Stimulated activated CD4-positive, alpha-beta T cell treated with anti-CD3 and anti-CD28 coated beads, Interleukin-4, amount 100 ng/mL, for 24 hours (primary cell): ENCODE results near the gene NTNG1.
"Not testable (repeated sequence)": the region's sequence is repeated elsewhere in the genome, so short reads cannot be mapped to it uniquely, and the experiment has no call there.

Experiments used
- DNase-seq: peaks from one replicate; pipeline ENCODE4 v3.0.0-alpha.2; 2020

NTNG1 gene

DNA sequence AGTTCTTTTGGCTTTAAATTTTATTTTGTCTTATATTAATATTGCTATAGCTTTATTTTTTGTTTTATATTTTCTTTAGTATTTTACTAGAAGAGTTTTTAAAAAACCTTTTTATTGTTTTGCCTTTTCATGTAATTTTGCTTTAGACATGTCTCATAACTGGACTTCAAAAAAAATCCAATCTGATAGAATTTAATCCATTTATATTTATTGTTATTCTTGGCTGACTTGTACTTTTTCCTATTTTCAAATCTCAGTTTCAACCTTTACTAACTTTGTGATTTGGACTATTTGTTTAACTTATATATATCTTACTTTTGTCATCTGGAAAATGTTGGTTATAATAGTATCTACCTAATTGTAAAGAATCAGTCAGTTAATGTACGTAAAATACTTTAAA is 61.2 kb downstream of the NTNG1 start:
- DNase-seq = no peak

DNA sequence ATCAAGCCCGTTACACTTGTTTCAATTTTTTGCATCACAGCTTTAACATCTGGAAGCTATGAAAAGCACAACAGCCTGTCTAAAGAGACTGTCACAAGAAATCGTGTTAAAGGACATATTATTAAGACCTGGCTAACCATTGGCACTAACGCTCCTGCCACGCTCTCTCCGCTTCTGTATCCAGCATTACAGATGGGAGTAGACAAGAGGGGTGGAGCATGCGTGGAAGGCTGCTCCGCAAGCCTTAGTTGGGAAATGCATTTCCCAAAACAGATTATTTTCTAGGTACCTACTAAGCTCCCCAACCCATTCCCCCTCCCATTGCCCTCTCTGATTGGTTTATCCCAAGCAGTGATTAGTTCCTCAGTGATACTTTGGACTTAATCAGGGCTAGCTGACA is 72.4 kb downstream of the NTNG1 start:
- DNase-seq = no peak

DNA sequence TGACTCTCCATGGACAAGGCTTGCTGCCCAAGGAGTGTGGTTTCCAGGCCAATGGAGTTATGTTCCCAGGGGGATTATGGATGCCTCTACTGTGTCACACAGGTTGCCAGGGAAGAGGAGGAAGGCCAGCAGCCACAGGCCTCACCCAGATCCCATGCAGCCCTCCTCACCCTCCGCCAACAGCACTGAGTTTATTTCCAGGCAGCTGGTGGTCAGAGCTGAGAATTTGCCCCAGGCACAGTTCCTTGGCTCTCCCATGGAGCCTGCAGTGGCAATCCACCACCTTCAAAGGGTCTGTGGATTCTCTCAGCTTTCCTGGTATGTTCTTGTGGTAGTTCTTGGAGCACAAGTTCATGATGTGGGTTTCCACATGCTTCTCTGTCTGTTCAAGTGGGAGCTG is 79.2 kb downstream of the NTNG1 start:
- no peak for DNase-seq

DNA sequence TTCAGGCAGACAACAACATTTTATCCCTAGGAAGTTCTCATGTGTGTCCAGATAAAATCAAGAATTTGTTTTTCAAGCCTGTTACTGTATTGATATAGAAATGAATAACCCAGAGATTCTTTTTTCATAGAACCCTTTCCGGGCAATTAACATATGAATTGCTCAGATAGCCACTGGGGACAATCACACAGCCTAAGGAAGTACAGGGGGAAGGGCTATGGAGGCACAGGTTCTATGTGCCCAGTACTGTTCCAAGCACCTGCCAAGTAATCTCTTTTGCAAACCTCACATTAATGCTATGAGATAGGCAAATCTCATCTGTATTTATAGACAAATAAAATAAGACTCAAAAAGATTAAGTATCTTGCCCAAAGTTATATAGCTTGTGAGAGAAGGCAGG is 84.9 kb downstream of the NTNG1 start:
- no peak for DNase-seq

DNA sequence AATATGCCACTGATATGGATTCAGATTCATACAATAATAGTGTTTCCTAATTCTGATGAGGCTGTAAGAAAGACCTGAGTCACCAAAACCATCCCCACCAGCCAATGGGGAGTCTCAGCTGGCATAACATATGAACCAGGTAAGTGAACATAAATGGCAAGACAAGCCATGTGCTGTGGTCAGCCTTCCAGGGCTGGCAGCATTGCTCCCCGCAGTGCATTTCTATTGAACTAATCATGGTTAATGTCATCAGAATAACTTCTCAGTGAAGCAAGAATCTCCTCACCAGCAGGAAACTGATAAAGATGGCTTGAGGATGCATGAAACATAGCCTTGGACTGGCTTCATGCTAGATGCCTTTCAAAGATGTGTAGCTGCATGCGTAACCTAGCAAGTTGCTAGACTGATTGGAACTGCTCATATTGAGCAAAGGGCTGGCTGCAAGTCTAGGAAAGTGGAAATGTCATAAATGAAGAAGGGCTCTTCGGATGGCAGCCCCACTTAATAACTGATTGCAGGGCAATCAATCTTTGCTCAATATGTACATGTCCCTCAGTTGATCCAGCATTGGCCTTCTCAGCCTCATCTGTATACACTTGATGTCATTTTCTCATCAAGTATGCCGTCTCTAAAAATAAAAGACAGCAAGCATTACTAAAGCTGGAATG is 88.0 kb downstream of the NTNG1 start:
- no peak for DNase-seq

DNA sequence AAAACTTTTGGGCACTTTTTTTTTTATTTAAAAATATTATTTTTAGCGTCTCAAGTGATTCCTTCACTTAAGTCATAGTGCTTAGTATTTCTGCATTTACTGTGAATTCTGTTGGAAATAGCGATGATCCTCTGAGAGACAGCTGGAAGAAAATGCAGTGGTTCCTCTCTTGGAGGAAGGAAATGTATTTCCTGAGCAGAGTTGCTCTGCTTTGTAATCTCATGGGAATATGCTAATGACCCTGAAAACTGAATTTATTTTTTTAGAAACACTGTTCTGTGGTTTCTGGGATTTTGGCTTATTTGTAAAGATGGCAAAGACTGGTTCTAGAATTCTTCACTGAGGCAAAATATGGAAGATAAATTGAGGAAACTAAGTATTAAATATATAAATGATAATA is 88.9 kb downstream of the NTNG1 start:
- no peak for DNase-seq

DNA sequence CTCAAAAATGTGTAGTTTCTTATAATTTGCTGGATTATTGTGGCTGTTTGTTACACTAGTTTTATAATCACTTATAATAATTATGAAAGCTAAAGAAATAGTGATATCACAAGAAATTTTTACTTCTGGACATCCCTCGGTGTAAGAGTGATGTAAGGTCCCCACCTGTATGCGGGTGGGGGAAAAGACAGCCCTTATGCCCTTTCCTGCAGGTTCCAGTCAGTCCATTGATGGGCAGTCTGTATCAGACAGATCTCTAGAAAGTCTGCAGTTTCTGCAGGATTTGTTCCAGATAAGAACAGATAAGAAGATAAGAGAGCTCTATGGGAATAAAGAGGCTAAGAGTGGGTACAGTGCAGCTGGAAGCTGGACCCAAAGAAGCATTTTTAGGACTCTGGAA is 89.3 kb downstream of the NTNG1 start:
- no peak for DNase-seq

DNA sequence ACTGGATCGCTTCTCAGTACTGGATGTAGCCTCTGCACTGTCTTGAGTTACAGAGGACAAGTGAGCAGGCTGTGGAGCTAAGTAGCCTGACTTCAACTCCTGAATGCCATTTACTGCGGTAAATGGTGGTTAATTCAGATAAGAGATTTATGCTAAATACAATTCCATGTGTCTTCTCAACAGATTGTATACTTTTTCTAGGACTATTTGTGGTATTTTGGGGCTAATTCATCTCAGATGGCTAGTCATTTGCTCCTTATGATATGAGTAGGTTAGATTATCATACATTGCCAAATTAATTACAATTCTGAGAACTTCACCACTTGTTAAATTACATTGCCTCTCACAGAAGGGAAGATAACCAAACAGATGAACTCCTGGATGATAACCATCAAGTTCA is 90.5 kb downstream of the NTNG1 start:
- DNase-seq = no peak

DNA sequence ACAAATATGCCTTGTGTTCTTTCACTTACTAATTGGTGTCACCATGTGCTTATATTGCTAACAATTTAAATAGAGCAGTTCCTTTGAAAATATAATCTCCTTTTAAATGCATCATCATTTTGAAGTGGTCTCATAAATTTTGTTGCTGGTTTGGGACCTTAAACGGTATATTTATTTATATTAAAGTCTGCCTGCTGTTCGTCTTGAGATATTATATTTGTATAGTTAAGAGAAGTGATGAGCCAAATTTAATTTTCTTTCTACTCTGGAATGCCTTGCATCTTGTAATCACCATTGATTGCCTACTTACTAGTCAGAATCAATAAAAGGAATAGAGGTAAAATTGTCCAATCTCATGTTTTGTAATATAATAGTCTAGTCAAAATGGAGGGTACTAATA is 91.6 kb downstream of the NTNG1 start:
- DNase-seq = no peak

DNA sequence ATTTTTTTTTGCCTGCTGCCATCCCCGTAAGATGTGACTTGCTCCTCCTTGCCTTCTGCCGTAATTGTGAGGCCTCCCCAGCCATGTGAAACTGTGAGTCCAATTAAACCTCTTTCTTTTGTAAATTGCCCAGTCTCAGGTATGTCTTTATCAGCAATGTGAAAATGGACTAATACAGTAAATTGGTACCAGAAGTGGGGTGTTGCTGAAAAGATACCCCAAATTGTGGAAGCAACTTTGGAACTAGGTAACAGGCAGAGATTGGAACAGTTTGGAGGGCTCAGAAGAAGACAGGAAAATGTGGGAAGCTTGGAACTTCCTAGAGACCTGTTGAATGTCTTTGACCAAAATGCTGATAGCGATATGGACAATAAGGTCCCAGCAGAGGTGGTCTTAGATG is 95.9 kb downstream of the NTNG1 start:
- DNase-seq = not testable (repeated sequence)

DNA sequence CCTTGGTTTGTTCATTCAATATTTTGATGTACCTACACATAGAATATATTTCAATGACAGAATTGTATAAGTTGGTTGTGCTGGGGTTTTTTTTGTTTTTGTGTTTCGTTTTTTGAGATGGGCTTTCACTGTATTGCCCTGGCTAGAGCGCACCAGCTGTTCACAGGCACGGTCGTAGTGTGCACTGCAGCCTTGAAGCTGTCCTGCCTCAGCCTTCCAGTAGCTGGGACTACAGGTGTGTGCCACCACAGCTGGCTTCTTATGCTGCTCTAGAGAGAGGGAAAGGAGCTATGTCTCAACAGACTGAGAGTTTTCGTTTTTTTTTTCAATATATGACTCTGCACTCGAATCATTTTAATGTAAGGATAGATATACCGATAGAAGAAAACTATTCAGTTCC is 102.6 kb downstream of the NTNG1 start:
- DNase-seq = no peak

DNA sequence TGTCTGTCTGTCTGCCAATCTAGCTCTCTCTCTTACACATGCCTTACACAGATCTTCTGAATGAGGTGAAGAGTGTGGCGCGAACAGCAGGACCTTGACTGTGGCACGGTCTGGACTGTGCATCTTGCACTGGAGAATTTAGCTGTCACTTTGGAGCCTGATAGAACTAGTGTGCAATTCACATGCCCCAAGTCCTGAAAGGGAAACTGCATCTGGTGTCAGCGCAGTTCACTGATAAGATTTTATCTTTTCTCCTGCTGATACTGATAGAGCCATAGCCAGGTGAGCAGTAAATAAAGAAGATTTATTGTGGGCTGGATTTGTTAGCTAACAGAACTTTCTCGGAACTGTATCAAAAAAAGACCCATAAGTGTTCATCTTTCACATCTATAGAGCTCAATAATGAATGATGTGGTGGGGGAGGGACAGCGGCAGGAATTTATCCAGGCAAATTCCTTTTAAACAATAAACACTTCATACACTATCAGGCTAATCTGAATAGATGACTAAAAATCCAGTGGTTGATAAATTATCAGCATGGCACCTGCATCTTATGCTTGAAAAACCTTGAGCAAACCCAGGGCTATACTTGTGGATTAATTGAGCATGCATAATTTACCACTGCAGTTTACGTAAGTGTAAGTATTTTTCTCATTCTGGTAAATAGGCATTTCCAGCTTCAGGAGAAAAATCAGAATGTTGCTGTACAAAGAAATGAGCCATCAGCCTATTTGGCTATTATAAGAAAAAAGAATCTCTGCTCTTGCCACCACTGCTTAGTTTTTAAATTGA is 104.1 kb downstream of the NTNG1 start:
- DNase-seq = no peak

DNA sequence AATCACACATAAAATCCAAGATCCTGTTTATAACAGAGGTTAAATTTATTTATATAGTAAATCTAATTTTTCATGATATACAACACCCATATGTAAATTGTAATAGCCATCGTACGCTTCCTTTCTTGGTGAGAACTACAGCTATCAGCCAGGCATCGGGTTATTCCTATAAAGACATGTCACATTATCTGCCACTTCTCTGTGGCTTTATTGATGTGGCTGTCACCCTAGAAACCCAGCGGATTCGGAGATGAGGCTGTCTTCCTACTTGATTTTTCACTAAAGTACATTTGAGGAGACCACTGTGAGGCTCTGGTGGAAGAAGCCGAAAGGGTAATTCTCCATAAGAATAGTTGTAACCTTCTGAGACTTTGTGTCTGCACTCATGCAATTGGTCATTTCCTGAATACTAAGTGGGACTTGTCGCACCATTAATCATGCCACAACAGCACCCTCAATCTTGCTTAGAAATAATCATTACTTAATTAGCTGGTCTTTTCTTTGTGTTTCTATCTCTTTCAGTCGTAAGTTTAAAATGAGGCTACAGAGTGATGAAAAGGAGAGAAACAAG is 106.0 kb downstream of the NTNG1 start:
- DNase-seq = no peak

DNA sequence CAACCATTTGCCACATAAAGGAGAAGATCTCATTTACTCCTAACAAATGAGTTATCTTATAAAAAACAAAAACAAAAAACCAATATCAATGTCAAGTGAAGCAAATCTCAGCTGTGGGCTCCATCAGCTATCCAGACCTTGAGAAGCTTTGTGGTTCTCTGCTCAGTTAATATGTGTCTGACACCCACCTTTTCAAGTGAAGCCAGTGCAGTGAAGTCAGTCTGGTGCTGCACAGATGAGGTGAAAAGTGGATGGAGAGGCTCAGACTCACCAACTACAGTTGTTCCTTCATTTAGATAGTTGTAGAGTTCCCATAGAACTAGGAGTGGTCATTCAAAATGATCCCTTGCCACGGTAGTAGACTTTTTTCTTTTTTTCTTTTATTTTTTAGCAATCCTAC is 106.8 kb downstream of the NTNG1 start:
- DNase-seq = no peak

DNA sequence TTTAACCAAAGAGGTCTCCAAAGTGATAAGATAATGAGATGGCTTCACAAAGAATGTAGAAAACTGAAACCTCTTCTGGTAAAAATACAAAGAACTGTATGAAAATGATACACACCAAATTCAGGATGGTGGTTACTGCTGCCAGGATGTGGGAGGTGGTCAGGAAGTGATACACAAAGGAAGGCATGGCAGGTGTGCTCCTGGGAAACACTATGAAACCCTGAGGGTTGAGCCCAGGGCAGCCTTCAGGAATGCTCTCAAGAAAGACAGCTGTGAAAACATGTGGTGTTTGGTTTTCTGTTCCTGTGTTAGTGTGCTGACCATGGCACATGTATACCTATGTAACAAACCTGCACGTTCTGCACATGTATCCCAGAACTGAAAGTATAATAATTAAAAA is 109.3 kb downstream of the NTNG1 start:
- no peak for DNase-seq

DNA sequence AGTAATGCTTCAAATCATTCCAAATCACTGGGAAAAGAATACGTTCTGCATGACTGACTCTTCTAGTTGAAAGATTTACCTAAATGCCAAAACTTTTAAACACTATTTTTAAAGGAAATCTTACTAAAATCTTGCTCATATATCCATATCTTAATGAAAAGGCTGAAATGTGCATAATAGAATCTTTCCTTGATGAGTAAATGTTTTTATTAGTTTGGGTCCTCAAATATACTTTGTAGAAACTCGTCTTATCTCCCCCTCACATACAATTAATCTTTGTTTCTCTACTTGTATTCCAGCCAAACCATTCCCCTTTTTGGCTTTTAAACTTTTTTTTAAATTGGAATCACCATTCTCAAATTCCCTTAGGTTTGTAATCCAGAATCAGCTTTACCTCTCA is 110.2 kb downstream of the NTNG1 start:
- no peak for DNase-seq

DNA sequence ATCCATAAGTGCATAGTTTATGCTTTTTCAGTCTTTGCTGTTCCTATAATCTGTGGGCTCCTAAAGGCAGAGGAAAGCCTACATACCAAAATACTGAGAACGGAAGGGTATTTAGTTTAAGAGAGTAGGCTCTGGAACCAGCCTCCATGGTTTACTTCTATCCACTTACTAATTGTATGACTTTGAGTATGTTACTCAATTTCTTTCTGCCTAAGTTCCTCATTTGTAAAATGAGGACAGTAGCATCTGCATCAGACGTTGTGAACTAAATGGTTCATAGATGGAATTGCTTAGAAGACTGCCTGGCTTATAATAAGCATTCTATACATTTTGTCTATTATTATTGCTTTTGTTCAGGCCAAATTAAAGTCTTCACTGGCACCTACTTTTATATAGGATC is 111.0 kb downstream of the NTNG1 start:
- DNase-seq = no peak

DNA sequence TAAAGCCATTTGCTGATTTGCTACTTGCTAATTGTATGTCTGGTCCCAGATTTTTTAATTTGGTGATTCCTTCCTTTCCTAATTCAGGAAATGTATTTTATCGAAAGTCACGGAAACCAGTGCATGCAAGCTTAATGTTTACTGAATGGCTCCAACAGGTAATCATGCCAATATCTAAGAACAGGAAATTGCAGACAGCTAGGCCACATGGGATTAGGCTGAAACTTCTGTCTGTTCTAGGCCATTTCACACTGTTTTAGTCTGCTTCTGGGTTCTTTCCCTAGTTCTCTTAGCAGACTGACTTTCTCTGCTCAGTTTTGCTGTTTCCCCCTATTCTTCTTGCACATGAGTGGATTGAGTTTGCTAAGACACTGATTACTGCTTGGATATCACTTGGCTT is 111.4 kb downstream of the NTNG1 start:
- no peak for DNase-seq

DNA sequence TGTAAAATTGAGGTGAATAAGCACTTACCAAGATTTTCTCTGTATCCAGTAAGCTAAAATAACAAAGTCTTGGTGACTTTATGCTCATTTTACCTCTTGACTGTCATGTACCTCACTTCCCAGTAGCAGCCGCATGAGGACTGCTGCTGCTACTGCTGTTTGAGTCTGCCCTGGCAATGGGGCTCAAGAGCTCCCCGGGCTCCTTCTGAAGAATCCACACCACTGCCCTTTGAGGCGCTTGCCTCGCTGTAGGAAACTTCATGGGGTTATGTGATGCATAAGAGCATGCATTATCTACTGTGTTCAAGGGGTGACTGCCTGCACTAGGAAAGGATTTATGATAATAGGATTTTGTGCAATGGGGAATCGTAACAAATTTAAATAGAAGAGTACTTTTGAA is 113.5 kb downstream of the NTNG1 start:
- no peak for DNase-seq

DNA sequence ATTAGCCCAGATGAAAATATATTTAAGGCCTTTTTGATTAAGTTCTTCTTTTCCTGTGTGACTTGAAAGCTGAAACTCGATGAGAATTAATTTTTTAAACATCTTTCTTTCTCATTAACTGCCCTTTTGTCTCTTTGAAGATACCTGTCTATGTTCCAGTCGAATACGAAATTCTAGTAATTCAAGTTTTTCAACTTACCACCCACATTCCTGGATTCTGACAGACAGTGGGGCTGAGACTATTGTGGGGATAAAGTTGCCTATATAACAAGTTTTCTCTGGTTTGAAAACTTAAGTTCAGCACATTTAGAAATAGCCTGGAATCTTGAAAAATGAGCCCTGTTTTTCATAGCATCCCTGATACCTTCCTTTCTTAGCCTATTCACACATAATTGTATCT is 114.6 kb downstream of the NTNG1 start:
- DNase-seq = no peak

DNA sequence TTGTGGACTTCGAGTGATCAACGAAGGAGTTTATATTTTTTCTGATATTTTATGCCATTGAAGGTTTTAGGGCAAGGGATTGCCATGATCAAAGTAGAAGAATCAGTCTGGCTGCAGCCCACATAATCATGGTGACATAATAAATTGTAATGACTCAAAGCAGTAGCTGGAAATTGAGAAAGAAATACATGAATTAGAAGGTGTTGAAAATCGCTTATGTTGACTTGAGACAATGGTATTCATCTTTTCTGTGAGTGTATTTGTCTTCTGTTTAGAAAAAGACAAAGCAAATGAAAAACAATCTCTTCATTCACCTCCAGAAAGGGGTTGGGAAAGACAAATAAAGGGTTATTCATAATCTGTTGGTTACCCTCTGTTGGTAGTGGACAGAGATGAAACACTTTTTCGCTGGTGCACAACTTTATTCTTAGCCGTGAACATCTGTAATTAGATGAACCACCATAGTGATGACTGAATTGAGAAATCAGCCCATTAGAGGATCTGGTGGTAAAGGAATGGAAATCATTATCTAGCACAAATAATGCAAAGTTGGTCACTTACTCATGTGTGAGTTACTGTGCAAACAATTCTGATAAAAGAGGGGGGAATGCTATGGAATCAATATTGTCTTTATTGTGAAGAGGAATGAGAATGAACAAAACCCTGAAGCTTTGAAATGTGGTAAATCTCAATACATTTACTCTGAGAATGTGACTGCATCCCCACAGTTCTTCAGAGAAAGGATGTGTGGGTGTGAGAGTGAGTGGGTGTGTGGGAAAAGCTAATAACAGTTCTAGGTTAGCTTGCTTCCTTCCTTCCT is 121.8 kb downstream of the NTNG1 start:
- no peak for DNase-seq

DNA sequence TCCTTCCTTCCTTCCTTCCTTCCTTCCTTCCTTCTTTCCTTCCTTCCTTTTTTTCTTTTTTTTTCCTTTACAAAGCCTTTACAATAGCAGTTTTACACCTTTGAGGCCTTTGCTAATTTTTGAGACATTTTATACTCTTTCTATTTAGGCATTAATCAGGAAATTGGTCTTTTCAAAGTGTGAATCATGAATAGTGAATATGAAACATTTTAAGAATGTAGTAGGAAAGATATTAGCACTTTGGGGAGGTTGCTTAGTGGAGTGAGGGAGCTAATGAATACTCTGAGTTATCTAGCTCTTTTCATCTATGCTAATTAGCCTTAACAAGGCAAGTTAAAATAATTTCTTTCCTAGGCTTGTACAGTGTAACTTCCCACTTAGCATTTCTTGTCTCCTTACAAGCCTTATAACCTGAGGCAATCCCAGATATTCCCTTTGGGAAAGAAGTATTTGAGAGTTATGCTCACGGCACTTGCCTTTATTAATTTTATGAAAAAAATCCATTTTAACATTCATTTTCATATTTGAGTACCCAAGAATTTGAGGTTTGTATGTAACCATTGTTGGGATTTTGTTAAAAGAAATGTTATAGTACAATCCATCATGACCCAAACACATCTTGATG is 122.6 kb downstream of the NTNG1 start:
- no peak for DNase-seq

DNA sequence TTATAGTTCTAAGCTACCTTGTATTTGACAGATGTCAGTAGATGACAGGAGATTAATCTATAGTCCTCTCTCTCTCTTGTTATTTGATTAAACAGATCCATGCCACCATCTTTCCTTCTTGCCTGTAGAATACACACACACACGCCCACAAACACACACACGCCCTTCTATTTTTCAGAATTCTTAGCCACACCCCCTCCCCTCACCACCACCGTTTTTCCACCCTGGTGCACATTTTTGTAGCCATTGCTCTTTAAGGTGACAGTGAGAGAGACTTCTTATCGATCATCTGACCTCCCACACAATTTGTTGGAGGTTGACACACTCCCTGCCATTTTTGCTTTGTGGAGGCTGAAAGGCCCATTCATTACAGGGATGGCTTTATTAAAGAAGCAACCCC is 123.2 kb downstream of the NTNG1 start:
- no peak for DNase-seq
